NCI-H524 treated with DMSO at 0.1 percent for 48 hours (cell line): Measurements from ENCODE around the gene SASH1.

Experiments used
- DNase-seq: peaks from one replicate; lab custom pipeline; 2025; lab: John Stamatoyannopoulos, UW

SASH1 gene

DNA sequence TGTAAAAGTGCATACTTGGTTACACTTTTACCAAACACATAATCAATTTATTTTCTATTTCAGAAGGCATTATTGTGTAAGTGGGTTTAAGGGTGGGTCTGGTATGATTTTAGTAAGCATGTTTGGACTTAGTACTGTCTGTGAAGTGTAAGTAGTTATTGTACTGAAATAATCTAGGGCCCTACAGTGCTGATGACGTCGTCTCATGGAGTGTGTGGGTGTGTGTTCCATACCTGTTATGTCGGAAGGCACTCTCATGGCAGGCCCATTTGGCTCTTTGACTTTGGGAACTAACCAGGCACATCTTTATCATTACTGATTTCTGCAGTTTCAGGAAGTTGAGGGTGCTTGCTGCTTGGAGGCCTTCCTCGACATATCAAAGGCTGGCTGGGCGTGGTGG is 155.1 kb downstream of the SASH1 start:
- DNase-seq = no peak

- no peak for DNase-seq
Measured at GRCh38 chr6:148500402-148500801, 157.8 kb downstream of the SASH1 start.

DNA sequence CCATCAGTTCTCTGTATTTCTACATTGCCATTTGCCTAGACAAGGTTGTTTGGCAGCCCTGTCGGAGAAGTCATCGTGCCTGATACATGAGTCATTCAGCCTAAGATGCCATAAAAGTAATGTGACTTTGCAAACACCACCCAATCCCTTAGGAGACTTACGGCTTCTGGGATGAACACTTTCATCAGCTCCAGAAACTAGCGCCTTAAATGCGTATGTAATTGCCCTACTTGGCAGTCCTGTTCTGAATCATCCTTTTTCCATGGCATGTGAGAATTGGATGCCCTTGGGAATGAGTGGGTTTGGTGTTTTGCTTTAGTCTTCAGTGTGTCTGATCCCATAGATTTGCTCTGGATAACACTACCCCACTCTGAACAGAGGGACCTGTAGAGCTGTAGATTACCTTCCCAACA is 158.5 kb downstream of the SASH1 start:
- no peak for DNase-seq

- DNase-seq = no peak
Measured at GRCh38 chr6:148502083-148502772, 159.6 kb downstream of the SASH1 start.

- no peak for DNase-seq
Measured at GRCh38 chr6:148502773-148503135, 160.1 kb downstream of the SASH1 start.

DNA sequence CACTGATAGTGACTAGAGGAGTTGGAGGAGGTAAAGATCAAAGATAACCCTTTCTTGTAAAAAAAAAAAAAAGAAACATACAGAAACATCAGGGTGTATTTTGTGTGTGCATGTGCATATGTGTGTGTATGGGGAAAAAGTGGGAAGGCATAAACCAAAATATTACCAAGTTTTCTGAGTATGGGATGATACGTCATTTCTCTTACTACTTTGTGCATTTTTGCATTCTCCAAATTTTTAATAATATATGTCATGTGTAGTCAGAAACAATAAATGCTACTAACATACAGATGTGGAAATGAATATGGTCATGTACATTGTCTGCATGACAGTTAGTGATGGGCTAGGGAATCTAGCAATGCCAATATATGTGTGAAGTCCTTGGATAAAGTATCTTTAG is 161.1 kb downstream of the SASH1 start:
- no peak for DNase-seq

DNA sequence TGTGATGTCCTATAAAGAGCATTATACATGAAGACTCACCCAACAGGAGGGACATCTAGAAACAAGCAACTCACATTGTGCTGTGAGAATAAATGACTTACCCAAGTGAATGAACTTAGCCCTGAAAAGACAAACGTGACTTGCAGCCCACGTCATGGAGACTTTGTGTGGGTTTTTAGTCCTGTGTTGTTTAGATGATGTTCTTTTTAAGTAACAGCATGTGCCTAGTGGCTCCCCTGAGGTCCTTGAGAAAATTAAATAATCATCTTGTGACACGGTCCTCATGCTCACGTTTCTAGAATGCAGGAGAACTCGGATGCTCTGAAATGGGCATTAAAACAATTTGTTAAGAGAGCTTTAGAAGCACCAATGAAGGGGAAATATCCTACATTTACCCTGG is 165.1 kb downstream of the SASH1 start:
- DNase-seq = no peak

GRCh38 chr6:148508401-148509041 is 165.9 kb downstream of the SASH1 start:
- no peak for DNase-seq

GRCh38 chr6:148509119-148509799 is 166.6 kb downstream of the SASH1 start:
- peak; percentile 94 for DNase-seq

- peak; percentile 95 for DNase-seq
Measured at GRCh38 chr6:148509800-148510581, 167.4 kb downstream of the SASH1 start.

DNA sequence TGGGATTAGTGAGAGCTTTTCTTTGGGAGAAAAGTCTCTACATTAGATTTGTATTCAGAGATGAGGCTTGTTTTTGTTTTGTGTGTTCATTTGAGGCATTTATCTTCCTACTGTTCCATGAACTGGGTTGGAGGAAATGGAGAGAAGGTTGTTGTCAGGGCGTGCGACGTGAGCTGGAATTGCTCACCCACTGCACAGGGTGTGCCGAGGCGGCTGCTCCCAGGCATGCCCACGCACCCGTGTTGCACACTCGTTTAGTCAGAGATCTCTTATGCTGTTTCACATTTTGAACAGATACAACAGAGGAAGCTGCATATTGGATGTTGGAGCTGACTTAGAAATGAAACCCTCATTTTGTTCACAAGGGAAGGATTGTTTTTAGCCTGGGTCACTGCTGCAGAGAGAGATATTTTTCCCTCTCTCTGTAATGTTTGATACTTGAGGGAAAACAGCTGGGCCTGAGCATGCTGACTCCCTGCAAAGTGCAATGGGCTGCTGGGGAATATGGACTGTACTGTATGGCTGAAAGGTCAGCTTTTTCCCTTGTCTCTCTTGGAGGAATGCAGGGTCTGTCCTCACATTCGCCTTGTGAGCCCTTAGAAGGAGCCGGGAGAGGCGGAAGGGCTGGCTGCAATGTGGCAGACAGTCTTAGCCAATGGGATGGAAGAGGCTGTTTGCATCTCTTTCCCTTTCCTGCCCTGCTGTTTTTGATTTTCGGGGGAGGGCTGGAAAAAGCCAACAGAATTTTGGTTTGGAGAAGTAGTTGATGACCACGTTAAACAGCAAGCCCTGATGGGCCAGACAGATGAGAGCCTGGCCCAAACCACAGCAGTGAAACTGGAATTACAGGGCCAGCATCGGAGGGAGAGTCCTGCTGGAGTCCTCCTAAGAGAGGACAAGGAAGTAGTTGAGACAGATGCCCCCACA is 170.8 kb downstream of the SASH1 start:
- no peak for DNase-seq

DNA sequence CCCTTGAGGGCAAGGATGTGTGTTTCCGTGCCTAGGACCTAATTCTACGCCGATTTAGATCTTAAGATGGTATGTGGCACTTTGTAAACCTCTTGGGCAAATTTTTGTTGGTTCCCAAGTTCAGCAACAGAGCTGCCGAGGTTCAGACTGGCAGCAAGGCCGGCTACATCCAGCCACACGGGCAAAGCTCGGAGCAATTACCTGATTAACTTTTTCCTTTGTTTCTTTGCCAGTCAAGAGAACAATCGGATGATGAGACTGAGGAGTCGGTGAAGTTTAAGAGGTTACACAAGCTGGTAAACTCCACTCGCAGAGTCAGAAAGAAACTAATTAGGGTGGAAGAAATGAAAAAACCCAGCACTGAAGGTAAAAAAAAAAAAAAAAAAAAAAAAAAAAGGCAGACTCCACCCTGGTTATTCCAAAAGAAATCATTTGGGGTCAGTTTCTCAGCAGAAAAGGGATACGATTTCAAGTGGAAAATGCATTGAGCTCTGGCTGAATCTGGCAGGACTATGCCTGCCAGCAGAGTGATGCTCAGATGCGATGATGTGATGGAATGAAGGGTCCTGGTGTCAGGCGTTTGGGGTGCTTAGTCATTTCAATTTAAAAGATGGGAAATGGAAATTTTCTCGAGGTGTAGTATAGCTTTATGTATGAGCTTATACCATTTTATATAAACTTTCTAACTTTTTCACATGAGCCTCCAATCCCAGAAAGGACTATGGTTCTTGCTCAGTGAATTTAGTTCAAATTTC is 171.6 kb downstream of the SASH1 start:
- DNase-seq = no peak

DNA sequence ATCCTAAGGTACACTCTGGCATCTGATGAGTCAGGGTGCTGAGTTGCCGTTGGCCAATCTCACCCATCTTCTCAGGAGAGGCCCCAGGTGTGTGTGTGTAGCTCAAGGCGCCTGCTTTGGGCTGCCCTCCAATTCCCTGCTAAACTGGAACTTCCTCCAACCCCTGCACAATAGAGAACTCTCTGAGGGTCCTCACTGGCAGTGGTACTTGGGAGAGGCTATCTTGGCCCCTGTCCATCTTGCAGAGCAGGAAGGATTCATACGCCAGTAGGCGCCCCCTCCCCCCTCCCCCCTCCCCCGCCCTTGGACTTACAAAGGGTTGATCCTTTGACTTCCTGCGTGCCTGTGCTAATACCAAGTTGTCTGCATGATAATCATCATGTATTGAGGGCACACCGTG is 173.6 kb downstream of the SASH1 start:
- DNase-seq = no peak

DNA sequence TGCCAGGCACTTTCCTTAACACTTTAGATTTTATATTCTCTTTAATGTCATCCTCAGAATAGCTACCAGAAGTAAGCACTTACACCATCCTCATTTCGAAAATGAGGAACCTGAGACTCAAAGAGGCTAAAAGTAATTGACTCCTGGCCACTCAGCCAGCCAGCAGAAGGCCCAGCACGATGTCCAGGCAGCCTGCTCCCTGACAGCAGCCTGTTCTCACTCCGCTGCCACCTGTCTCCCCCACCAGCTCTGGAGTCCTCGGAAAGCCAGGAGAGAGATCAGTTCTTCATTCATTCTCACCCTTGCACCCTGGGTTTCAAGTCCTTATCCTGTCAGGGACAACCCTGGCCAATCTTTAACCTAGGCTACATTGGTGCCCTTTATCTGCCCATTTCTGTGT is 174.0 kb downstream of the SASH1 start:
- DNase-seq = no peak

DNA sequence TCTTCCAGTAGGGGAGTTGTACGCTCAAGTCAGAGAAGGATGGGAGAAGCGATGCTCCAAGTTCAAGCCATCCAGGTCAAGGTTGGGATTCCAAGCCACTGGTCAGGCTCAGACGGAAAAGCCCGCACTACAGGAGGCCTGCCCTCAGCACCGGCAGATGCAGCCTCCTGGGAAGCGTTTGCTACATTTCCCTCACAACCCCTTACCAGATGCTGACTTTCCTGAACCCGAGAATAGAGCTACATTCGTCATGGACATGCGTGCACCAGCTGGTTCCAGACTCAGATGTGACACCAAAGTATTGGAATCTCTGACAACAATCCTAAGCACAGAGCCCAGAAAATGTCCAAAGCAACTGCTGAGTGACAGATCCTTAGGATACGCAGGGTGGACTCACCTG is 174.8 kb downstream of the SASH1 start:
- DNase-seq = no peak

DNA sequence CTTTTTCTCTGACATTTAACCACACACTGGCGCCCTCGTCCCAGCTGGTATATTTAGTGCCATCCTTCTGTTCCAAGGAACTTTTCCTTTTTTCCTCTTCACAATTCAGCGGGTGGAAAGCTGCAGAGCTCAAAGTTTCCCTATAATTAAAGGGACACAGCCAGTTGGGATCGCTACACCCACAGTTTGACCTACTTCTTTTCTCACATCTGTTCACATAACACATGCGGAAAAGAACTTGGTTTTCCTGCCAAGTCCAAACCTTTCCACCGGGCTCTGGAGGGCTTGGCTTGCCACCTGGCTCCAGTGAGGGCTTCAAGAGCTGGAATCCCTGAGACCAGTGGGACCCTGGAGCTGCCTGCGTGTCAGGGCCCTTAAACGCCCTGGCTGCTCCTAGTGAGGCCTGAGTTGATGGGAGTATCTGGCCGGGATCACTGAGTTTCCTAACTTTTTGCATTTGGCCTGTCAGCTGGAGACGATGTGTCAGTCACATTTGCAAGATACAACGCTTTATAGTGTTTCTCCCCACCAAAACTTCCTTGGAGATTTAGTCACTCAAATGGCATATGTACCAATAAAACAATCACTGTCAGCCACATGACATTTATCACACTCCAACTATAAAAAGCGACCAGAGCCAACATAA is 176.0 kb downstream of the SASH1 start:
- no peak for DNase-seq

DNA sequence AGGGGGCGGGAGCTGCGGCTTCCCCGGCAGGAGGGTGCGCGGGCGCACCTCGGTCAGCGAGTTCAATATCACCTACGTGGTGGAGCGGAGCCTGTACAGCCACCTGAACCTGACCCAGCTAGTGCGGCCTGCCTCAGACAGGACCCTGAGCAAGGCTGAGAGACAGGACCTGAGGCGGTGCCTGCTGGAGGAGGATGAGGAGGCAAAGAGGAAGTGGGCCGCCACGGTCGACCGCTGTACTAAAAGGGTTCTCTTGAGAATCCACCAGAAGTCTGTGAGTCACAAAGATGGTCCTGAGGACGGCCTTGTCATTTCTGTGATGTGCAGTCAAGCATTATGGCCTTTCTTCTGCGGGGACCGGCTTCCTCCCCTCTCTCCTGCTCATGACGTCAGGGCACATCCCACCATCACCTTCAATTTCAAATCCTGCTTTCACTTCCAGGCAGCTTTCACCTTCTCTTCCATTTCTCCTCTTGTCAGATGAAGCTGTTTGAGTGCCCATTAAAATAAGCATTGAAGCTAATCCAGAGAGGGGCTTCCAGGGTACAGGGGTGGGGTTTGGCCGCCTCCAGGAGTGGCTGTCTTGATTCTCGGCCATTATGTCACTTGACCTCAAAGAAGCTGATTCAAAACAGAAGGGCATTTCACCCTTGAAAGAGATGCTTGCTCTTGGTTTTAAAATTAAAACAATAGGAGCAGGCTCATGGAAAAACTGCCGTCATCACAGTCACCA is 177.6 kb downstream of the SASH1 start:
- no peak for DNase-seq

GRCh38 chr6:148521158-148521557 is 178.5 kb downstream of the SASH1 start:
- no peak for DNase-seq

GRCh38 chr6:148521586-148521985 is 178.9 kb downstream of the SASH1 start:
- DNase-seq = no peak

GRCh38 chr6:148523048-148523447 is 180.4 kb downstream of the SASH1 start:
- no peak for DNase-seq
